ENCODE data around the gene COG4.

The COG4 gene

DNA sequence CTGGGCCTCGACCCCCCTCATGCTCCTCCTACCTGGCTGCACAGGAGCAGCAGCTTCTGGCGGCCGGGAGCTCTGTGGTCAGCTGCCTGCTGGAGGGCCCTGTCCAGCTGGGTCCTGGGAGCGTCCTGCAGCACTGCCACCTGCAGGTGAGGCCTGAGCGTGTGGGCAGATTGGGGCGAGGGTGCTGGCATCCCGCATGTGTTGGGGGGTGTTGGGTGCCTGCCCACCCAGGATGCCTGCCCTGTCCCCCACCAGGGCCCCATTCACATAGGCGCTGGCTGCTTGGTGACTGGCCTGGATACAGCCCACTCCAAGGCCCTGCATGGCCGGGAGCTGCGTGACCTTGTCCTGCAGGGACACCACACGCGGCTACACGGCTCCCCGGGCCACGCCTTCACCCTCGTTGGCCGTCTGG lies 52.4 kb downstream of the COG4 start:
- peak overlapping the region; percentile 58 for H3K27ac ChIP-seq
- TF ChIP-seq CTCF (conservative IDR thresholded peaks at IDR 0.05; ENCODE audit: low read depth): no peak; the same call in 1 of the 2 replicates
- POLR2A ChIA-PET (ENCODE audit: low non-redundant PET): interaction anchor here (0.5 to 0.6 kb wide), 2 partner anchors 17 to 1185 kb away, joined by 4 read pairs; no protein-coding TSS in a partner anchor
- no peak for DNase-seq (ENCODE audit: low spot score)
- CTCF ChIA-PET: interaction anchor here (0.5 to 1.1 kb wide), 4 partner anchors 25 to 98 kb away, joined by 3 to 10 read pairs (median 3); no protein-coding TSS in a partner anchor

DNA sequence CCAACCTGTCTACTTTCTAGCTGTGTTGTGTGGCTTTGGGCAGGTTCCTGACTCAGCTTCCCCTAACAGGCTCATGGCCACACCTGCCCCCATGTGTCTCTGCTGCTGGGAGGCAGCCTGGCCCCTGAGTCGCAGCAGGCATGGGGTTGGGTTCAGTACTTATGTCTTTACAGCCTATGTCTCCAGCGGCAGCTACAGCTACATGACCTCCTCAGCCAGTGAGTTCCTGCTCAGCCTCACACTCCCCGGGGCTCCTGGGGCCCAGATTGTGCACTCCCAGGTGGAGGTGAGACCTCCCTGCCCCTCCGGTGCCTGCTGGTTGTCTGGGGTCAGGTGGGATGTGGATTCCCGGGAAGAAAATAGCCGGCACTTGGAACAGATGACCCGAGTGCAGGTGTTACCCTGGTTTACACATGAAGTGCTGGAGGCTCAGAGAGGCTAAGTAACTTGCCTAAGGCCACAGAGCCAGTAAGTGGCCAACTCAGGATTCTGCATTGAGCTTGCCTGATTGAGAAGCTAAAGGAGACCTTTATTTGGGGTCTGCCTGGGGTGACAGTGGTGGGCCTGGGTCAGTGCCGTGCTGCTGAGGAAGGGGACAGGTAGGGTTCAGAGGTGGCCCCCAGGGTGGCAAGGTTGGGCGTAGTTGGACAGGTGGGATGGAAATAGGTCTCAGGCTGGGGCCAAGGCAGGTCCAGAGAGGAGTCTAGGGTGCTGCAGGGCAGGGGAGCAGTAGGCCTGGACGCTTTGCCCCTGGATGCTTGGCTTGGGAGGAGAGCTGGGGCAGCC lies 53.0 kb downstream of the COG4 start:
- CTCF ChIA-PET: interaction anchor here (0.5 kb wide), 1 partner anchor 92 kb away, joined by 10 read pairs; no protein-coding TSS in a partner anchor
- POLR2A ChIA-PET (ENCODE audit: low non-redundant PET): interaction anchor here (0.6 kb wide), 2 partner anchors 17 to 47 kb away, joined by 4 to 5 read pairs; no protein-coding TSS in a partner anchor
- H3K27ac ChIP-seq: peak overlapping the region; percentile 4; the same call in 1 of the 2 replicates
- no peak for TF ChIP-seq CTCF (conservative IDR thresholded peaks at IDR 0.05; ENCODE audit: low read depth)
- no peak for DNase-seq (ENCODE audit: low spot score)

GRCh38 chr16:70468776-70469525 lies 54.4 kb downstream of the COG4 start:
- no peak overlapping the region; the same call in 1 of the 2 replicates for H3K27ac ChIP-seq
- no peak for TF ChIP-seq CTCF (conservative IDR thresholded peaks at IDR 0.05; ENCODE audit: low read depth)
- DNase-seq (ENCODE audit: low spot score): no peak
- ChIA-PET CTCF (interaction anchor here (0.7 to 1.1 kb wide), 2 partner anchors 9 to 31 kb away, joined by 3 to 8 read pairs; no protein-coding TSS in a partner anchor), POLR2A (ENCODE audit: low non-redundant PET) (interaction anchor here (0.7 kb wide), 1 partner anchor 88 kb away, joined by 3 read pairs; no protein-coding TSS in a partner anchor)

DNA sequence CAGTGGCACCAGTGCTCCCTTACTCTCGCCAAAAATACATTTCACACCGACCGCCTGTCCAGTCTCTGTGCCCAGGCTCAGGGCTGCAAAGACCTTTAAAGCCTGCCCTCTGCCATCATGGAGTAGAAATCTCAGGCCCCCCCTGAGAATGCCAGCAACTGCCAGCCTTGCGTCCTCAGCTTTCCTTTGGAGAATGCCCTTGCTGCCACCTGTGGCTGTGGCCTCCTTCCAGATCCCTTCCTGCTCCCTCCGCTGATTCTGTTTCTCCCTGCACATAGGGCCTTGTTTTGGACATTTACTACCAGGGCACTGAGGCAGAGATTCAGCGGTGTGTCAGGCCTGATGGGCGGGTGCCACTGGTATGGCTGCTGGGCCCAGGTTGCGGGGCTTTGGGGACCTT lies 55.7 kb downstream of the COG4 start:
- no peak for DNase-seq (ENCODE audit: low spot score)
- POLR2A ChIA-PET (ENCODE audit: low non-redundant PET): no interaction called here
- TF ChIP-seq CTCF (conservative IDR thresholded peaks at IDR 0.05; ENCODE audit: low read depth): no peak
- CTCF ChIA-PET: no interaction called here
- peak overlapping the region; percentile 13 for H3K27ac ChIP-seq

DNA sequence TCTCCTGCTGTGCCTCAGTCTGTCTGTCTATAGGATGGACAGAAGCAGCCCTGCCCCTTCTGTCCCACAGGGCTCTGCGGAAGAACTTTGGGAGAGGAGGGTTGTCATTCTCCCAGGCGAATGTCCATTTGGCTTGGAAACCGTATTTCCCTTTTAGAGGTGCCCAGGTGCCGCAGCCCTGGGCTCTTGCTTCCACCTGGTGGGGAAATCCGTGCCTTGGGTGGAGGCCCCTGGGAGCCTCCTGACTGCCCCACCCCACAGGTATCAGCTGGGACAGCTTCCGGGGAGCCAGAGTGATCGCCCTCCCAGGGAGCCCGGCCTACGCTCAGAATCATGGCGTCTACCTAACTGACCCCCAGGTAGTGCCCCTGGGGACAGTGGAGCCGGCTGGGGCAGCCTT lies 56.2 kb downstream of the COG4 start:
- no peak for DNase-seq (ENCODE audit: low spot score)
- POLR2A ChIA-PET (ENCODE audit: low non-redundant PET): no interaction called here
- peak overlapping the region; percentile 10; the same call in 1 of the 2 replicates for H3K27ac ChIP-seq
- no peak for TF ChIP-seq CTCF (conservative IDR thresholded peaks at IDR 0.05; ENCODE audit: low read depth)
- CTCF ChIA-PET: no interaction called here

DNA sequence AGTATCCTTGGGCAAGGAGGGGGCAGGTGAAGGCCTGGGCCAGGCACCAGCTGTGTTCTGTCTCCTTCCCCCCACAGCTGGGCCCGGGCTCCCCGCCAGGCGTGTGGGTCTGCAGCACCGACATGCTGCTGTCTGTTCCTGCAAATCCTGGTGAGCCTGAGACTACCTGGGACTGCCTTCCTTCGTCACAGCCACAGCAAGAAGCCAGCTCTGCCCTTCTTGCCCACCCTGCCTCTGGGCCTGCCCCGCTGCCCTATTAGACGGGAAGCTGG lies 56.6 kb downstream of the COG4 start:
- ChIA-PET CTCF (no interaction called here), POLR2A (ENCODE audit: low non-redundant PET) (no interaction called here)
- no peak for TF ChIP-seq CTCF (conservative IDR thresholded peaks at IDR 0.05; ENCODE audit: low read depth)
- DNase-seq (ENCODE audit: low spot score): no peak
- peak overlapping the region; percentile 10; the same call in 1 of the 2 replicates for H3K27ac ChIP-seq

Measured in RWPE1 (cell line).